Measurements from ENCODE around the gene SURF2. TPM values are rescaled to one million over a fixed set of nuclear protein-coding genes. Genes with fewer than 3 reads are reported as not detected.

SURF2 gene
- total and polyA plus RNA-seq, 9 of the 15 experiments (the other 6 are each of a cell fraction or from before 2014, with no cell fraction given): 5.5 to 82.5 (median 21.3) TPM

- TF ChIP-seq, protein P1, sequence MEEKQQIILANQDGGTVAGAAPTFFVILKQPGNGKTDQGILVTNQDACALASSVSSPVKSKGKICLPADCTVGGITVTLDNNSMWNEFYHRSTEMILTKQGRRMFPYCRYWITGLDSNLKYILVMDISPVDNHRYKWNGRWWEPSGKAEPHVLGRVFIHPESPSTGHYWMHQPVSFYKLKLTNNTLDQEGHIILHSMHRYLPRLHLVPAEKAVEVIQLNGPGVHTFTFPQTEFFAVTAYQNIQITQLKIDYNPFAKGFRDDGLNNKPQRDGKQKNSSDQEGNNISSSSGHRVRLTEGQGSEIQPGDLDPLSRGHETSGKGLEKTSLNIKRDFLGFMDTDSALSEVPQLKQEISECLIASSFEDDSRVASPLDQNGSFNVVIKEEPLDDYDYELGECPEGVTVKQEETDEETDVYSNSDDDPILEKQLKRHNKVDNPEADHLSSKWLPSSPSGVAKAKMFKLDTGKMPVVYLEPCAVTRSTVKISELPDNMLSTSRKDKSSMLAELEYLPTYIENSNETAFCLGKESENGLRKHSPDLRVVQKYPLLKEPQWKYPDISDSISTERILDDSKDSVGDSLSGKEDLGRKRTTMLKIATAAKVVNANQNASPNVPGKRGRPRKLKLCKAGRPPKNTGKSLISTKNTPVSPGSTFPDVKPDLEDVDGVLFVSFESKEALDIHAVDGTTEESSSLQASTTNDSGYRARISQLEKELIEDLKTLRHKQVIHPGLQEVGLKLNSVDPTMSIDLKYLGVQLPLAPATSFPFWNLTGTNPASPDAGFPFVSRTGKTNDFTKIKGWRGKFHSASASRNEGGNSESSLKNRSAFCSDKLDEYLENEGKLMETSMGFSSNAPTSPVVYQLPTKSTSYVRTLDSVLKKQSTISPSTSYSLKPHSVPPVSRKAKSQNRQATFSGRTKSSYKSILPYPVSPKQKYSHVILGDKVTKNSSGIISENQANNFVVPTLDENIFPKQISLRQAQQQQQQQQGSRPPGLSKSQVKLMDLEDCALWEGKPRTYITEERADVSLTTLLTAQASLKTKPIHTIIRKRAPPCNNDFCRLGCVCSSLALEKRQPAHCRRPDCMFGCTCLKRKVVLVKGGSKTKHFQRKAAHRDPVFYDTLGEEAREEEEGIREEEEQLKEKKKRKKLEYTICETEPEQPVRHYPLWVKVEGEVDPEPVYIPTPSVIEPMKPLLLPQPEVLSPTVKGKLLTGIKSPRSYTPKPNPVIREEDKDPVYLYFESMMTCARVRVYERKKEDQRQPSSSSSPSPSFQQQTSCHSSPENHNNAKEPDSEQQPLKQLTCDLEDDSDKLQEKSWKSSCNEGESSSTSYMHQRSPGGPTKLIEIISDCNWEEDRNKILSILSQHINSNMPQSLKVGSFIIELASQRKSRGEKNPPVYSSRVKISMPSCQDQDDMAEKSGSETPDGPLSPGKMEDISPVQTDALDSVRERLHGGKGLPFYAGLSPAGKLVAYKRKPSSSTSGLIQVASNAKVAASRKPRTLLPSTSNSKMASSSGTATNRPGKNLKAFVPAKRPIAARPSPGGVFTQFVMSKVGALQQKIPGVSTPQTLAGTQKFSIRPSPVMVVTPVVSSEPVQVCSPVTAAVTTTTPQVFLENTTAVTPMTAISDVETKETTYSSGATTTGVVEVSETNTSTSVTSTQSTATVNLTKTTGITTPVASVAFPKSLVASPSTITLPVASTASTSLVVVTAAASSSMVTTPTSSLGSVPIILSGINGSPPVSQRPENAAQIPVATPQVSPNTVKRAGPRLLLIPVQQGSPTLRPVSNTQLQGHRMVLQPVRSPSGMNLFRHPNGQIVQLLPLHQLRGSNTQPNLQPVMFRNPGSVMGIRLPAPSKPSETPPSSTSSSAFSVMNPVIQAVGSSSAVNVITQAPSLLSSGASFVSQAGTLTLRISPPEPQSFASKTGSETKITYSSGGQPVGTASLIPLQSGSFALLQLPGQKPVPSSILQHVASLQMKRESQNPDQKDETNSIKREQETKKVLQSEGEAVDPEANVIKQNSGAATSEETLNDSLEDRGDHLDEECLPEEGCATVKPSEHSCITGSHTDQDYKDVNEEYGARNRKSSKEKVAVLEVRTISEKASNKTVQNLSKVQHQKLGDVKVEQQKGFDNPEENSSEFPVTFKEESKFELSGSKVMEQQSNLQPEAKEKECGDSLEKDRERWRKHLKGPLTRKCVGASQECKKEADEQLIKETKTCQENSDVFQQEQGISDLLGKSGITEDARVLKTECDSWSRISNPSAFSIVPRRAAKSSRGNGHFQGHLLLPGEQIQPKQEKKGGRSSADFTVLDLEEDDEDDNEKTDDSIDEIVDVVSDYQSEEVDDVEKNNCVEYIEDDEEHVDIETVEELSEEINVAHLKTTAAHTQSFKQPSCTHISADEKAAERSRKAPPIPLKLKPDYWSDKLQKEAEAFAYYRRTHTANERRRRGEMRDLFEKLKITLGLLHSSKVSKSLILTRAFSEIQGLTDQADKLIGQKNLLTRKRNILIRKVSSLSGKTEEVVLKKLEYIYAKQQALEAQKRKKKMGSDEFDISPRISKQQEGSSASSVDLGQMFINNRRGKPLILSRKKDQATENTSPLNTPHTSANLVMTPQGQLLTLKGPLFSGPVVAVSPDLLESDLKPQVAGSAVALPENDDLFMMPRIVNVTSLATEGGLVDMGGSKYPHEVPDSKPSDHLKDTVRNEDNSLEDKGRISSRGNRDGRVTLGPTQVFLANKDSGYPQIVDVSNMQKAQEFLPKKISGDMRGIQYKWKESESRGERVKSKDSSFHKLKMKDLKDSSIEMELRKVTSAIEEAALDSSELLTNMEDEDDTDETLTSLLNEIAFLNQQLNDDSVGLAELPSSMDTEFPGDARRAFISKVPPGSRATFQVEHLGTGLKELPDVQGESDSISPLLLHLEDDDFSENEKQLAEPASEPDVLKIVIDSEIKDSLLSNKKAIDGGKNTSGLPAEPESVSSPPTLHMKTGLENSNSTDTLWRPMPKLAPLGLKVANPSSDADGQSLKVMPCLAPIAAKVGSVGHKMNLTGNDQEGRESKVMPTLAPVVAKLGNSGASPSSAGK (IDR thresholded peaks at IDR 0.05): no peak
These were observed 31.3 kb downstream of the SURF2 start (continued) for GRCh38 chr9:133387680-133388079.
